ENCODE data around the gene TMEM179.

The TMEM179 gene

GRCh38 chr14:104644091-104644635, 39.6 kb upstream of the TMEM179 start:
- Histone ChIP-seq H3K9ac (ENCODE audit: low read length in 2 of 2) (no peak overlapping the region), H3K36me3 (ENCODE audit: control insufficient read depth in 2 of 2, insufficient read depth in 2 of 2, low read length in 2 of 2) (no peaks in the 10 kb centered on the region), H3K4me1 (ENCODE audit: control insufficient read depth, insufficient read depth, low read length) (no peaks in the 10 kb centered on the region), H3K27ac (ENCODE audit: low read length) (no peak overlapping the region), H3K9me3 (ENCODE audit: control insufficient read depth in 2 of 2, low read length in 2 of 2) (peaks cover 4 to 5% of the 10 kb centered on the region in 2 donors), H3K27me3 (ENCODE audit: control insufficient read depth in 1 of 2, insufficient read depth in 2 of 2, low read length in 2 of 2) (peaks cover 8 to 13% of the 10 kb centered on the region in 2 donors), H3K4me3 (ENCODE audit: low read length in 2 of 2) (no peak overlapping the region)

GRCh38 chr14:104643306-104643705, 38.7 kb upstream of the TMEM179 start:
- Histone ChIP-seq H3K27ac (ENCODE audit: low read length) (no peak overlapping the region), H3K4me3 (ENCODE audit: low read length in 2 of 2) (no peak overlapping the region), H3K9me3 (ENCODE audit: control insufficient read depth in 2 of 2, low read length in 2 of 2) (peaks cover 4 to 5% of the 10 kb centered on the region in 2 donors), H3K36me3 (ENCODE audit: control insufficient read depth in 2 of 2, insufficient read depth in 2 of 2, low read length in 2 of 2) (no peaks in the 10 kb centered on the region), H3K9ac (ENCODE audit: low read length in 2 of 2) (no peak overlapping the region), H3K4me1 (ENCODE audit: control insufficient read depth, insufficient read depth, low read length) (no peaks in the 10 kb centered on the region), H3K27me3 (ENCODE audit: control insufficient read depth in 1 of 2, insufficient read depth in 2 of 2, low read length in 2 of 2) (peaks cover 14 to 17% of the 10 kb centered on the region in 2 donors)

GRCh38 chr14:104642540-104642868, 37.9 kb upstream of the TMEM179 start:
- H3K9me3 ChIP-seq (ENCODE audit: control insufficient read depth in 2 of 2, low read length in 2 of 2), result peaks cover 4 to 5% of the 10 kb centered on the region in 2 donors

GRCh38 chr14:104641753-104642539, 37.4 kb upstream of the TMEM179 start:
- no peaks in the 10 kb centered on the region for H3K4me1 ChIP-seq (ENCODE audit: control insufficient read depth, insufficient read depth, low read length)
- peaks cover 15 to 17% of the 10 kb centered on the region in 2 donors for H3K27me3 ChIP-seq (ENCODE audit: control insufficient read depth in 1 of 2, insufficient read depth in 2 of 2, low read length in 2 of 2)
- H3K9me3 ChIP-seq (ENCODE audit: control insufficient read depth in 2 of 2, low read length in 2 of 2), result peaks cover 4 to 5% of the 10 kb centered on the region in 2 donors
- no peak overlapping the region for H3K4me3 ChIP-seq (ENCODE audit: low read length in 2 of 2)
- no peaks in the 10 kb centered on the region for H3K36me3 ChIP-seq (ENCODE audit: control insufficient read depth in 2 of 2, insufficient read depth in 2 of 2, low read length in 2 of 2)
- H3K27ac ChIP-seq (ENCODE audit: low read length), result no peak overlapping the region
- H3K9ac ChIP-seq (ENCODE audit: low read length in 2 of 2), result no peak overlapping the region

More at GRCh38 chr14:104642540-104642868, 37.9 kb upstream of the TMEM179 start:
- H3K27me3 ChIP-seq (ENCODE audit: control insufficient read depth in 1 of 2, insufficient read depth in 2 of 2, low read length in 2 of 2), result peaks cover 15 to 17% of the 10 kb centered on the region in 2 donors
- H3K9ac ChIP-seq (ENCODE audit: low read length in 2 of 2), result no peak overlapping the region
- H3K4me3 ChIP-seq (ENCODE audit: low read length in 2 of 2), result no peak overlapping the region
- H3K4me1 ChIP-seq (ENCODE audit: control insufficient read depth, insufficient read depth, low read length), result no peaks in the 10 kb centered on the region
- no peaks in the 10 kb centered on the region for H3K36me3 ChIP-seq (ENCODE audit: control insufficient read depth in 2 of 2, insufficient read depth in 2 of 2, low read length in 2 of 2)
- no peak overlapping the region for H3K27ac ChIP-seq (ENCODE audit: low read length)

GRCh38 chr14:104640681-104641080, 36.1 kb upstream of the TMEM179 start:
- Histone ChIP-seq H3K9me3 (ENCODE audit: control insufficient read depth in 2 of 2, low read length in 2 of 2) (peaks cover 4 to 5% of the 10 kb centered on the region in 2 donors), H3K4me1 (ENCODE audit: control insufficient read depth, insufficient read depth, low read length) (no peaks in the 10 kb centered on the region), H3K27me3 (ENCODE audit: control insufficient read depth in 1 of 2, insufficient read depth in 2 of 2, low read length in 2 of 2) (peaks cover 15 to 17% of the 10 kb centered on the region in 2 donors), H3K9ac (ENCODE audit: low read length in 2 of 2) (no peak overlapping the region), H3K4me3 (ENCODE audit: low read length in 2 of 2) (no peak overlapping the region), H3K27ac (ENCODE audit: low read length) (no peak overlapping the region), H3K36me3 (ENCODE audit: control insufficient read depth in 2 of 2, insufficient read depth in 2 of 2, low read length in 2 of 2) (no peaks in the 10 kb centered on the region)

GRCh38 chr14:104639885-104640548, 35.4 kb upstream of the TMEM179 start:
- peaks cover 15 to 17% of the 10 kb centered on the region in 2 donors for H3K27me3 ChIP-seq (ENCODE audit: control insufficient read depth in 1 of 2, insufficient read depth in 2 of 2, low read length in 2 of 2)
- H3K27ac ChIP-seq (ENCODE audit: low read length), result no peak overlapping the region
- H3K9ac ChIP-seq (ENCODE audit: low read length in 2 of 2), result no peak overlapping the region
- H3K4me3 ChIP-seq (ENCODE audit: low read length in 2 of 2), result no peak overlapping the region
- H3K36me3 ChIP-seq (ENCODE audit: control insufficient read depth in 2 of 2, insufficient read depth in 2 of 2, low read length in 2 of 2), result no peaks in the 10 kb centered on the region
- peaks cover 0 to 2% of the 10 kb centered on the region in 2 donors for H3K9me3 ChIP-seq (ENCODE audit: control insufficient read depth in 2 of 2, low read length in 2 of 2)
- H3K4me1 ChIP-seq (ENCODE audit: control insufficient read depth, insufficient read depth, low read length), result no peaks in the 10 kb centered on the region

GRCh38 chr14:104639471-104639870, 34.9 kb upstream of the TMEM179 start:
- Histone ChIP-seq H3K27ac (ENCODE audit: low read length) (no peak overlapping the region), H3K9ac (ENCODE audit: low read length in 2 of 2) (no peak overlapping the region), H3K4me1 (ENCODE audit: control insufficient read depth, insufficient read depth, low read length) (no peaks in the 10 kb centered on the region), H3K27me3 (ENCODE audit: control insufficient read depth in 1 of 2, insufficient read depth in 2 of 2, low read length in 2 of 2) (peaks cover 15 to 19% of the 10 kb centered on the region in 2 donors), H3K9me3 (ENCODE audit: control insufficient read depth in 2 of 2, low read length in 2 of 2) (no peaks in the 10 kb centered on the region), H3K4me3 (ENCODE audit: low read length in 2 of 2) (no peak overlapping the region), H3K36me3 (ENCODE audit: control insufficient read depth in 2 of 2, insufficient read depth in 2 of 2, low read length in 2 of 2) (no peaks in the 10 kb centered on the region)

GRCh38 chr14:104638927-104639450, 34.4 kb upstream of the TMEM179 start:
- H3K4me1 ChIP-seq (ENCODE audit: control insufficient read depth, insufficient read depth, low read length), result no peaks in the 10 kb centered on the region
- H3K9ac ChIP-seq (ENCODE audit: low read length in 2 of 2), result no peak overlapping the region
- no peaks in the 10 kb centered on the region for H3K9me3 ChIP-seq (ENCODE audit: control insufficient read depth in 2 of 2, low read length in 2 of 2)
- H3K27ac ChIP-seq (ENCODE audit: low read length), result no peak overlapping the region
- peaks cover 15 to 20% of the 10 kb centered on the region in 2 donors for H3K27me3 ChIP-seq (ENCODE audit: control insufficient read depth in 1 of 2, insufficient read depth in 2 of 2, low read length in 2 of 2)
- H3K36me3 ChIP-seq (ENCODE audit: control insufficient read depth in 2 of 2, insufficient read depth in 2 of 2, low read length in 2 of 2), result no peaks in the 10 kb centered on the region
- no peak overlapping the region for H3K4me3 ChIP-seq (ENCODE audit: low read length in 2 of 2)

- peaks cover 15 to 20% of the 10 kb centered on the region in 2 donors for H3K27me3 ChIP-seq (ENCODE audit: control insufficient read depth in 1 of 2, insufficient read depth in 2 of 2, low read length in 2 of 2)
- no peaks in the 10 kb centered on the region for H3K36me3 ChIP-seq (ENCODE audit: control insufficient read depth in 2 of 2, insufficient read depth in 2 of 2, low read length in 2 of 2)
Measured at GRCh38 chr14:104638190-104638589, 33.6 kb upstream of the TMEM179 start.

GRCh38 chr14:104637546-104638003, 33.0 kb upstream of the TMEM179 start:
- no peak overlapping the region for H3K27ac ChIP-seq (ENCODE audit: low read length)
- H3K4me1 ChIP-seq (ENCODE audit: control insufficient read depth, insufficient read depth, low read length), result no peaks in the 10 kb centered on the region
- H3K9ac ChIP-seq (ENCODE audit: low read length in 2 of 2), result no peak overlapping the region
- no peak overlapping the region for H3K4me3 ChIP-seq (ENCODE audit: low read length in 2 of 2)
- H3K36me3 ChIP-seq (ENCODE audit: control insufficient read depth in 2 of 2, insufficient read depth in 2 of 2, low read length in 2 of 2), result no peaks in the 10 kb centered on the region
- H3K27me3 ChIP-seq (ENCODE audit: control insufficient read depth in 1 of 2, insufficient read depth in 2 of 2, low read length in 2 of 2), result peaks cover 15 to 20% of the 10 kb centered on the region in 2 donors
- H3K9me3 ChIP-seq (ENCODE audit: control insufficient read depth in 2 of 2, low read length in 2 of 2), result no peaks in the 10 kb centered on the region

More at GRCh38 chr14:104638190-104638589, 33.6 kb upstream of the TMEM179 start:
- no peaks in the 10 kb centered on the region for H3K9me3 ChIP-seq (ENCODE audit: control insufficient read depth in 2 of 2, low read length in 2 of 2)
- H3K4me3 ChIP-seq (ENCODE audit: low read length in 2 of 2), result no peak overlapping the region
- no peak overlapping the region for H3K9ac ChIP-seq (ENCODE audit: low read length in 2 of 2)
- H3K27ac ChIP-seq (ENCODE audit: low read length), result no peak overlapping the region
- no peaks in the 10 kb centered on the region for H3K4me1 ChIP-seq (ENCODE audit: control insufficient read depth, insufficient read depth, low read length)
